Measurements from ENCODE around the gene DDAH2.

DDAH2 gene

GRCh38 chr6:31720196-31720770 is 8.8 kb downstream of the DDAH2 start:
- ChIA-PET POLR2A (interaction anchor here (1.0 kb wide), 1 partner anchor 9 kb away, joined by 3 read pairs; no protein-coding TSS in a partner anchor), CTCF (no interaction called here)
- TF ChIP-seq NFRKB (IDR thresholded peaks at IDR 0.05) (no peak), LEF1 (IDR thresholded peaks at IDR 0.05; ENCODE audit: borderline replicate concordance) (no peak), HDGF (IDR thresholded peaks at IDR 0.05; ENCODE audit: borderline replicate concordance) (no peak), ELF4 (IDR thresholded peaks at IDR 0.05) (no peak), SUZ12 (IDR thresholded peaks at IDR 0.05) (no peak), FOXM1 (IDR thresholded peaks at IDR 0.05; ENCODE audit: borderline replicate concordance) (no peak), BHLHE40 (IDR thresholded peaks at IDR 0.05; ENCODE audit: borderline replicate concordance) (no peak), FOXK2 (IDR thresholded peaks at IDR 0.05) (no peak), ARNT (IDR thresholded peaks at IDR 0.05) (no peak), SP1 (IDR thresholded peaks at IDR 0.05) (no peak), PKNOX1 (IDR thresholded peaks at IDR 0.05) (no peak), ZNF384 (IDR thresholded peaks at IDR 0.05) (no peak), FOXA1 (IDR thresholded peaks at IDR 0.05) (no peak), TARDBP (IDR thresholded peaks at IDR 0.05) (no peak), CTBP1 (IDR thresholded peaks at IDR 0.05; ENCODE audit: borderline replicate concordance) (no peak), L3MBTL2 (conservative IDR thresholded peaks at IDR 0.05) (no peak)
- DNase-seq (ENCODE audit: extremely low spot score), result no peak

GRCh38 chr6:31719001-31719400 is 10.1 kb downstream of the DDAH2 start:
- POLR2A ChIA-PET, result no interaction called here
- TF ChIP-seq LEF1 (IDR thresholded peaks at IDR 0.05; ENCODE audit: borderline replicate concordance) (no peak), FOXK2 (IDR thresholded peaks at IDR 0.05) (no peak), SP1 (IDR thresholded peaks at IDR 0.05) (no peak), BHLHE40 (IDR thresholded peaks at IDR 0.05; ENCODE audit: borderline replicate concordance) (no peak), HDGF (IDR thresholded peaks at IDR 0.05; ENCODE audit: borderline replicate concordance) (no peak)
- no peak for DNase-seq (ENCODE audit: extremely low spot score)
- CTCF ChIA-PET, result no interaction called here

DNA sequence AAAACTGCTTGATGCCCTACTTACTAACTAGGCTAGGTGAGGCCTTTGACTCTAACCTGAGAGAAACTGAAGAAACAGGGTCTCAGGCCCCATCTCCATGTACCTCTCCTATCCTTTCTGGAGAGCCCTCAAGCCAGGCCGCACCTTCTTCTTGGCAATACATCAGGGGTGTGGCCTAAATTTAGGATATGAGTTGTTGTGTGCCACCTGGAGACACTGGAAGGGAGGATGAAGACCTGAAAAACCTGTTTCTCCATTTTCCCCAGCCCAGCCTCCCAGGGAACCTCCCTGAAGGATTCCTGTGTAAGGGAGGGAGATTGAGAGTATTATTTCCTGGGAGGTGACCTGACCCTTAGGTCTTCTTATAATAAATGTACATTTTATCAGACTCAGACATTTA is 10.8 kb downstream of the DDAH2 start:
- DNase-seq (ENCODE audit: extremely low spot score), result no peak
- POLR2A ChIA-PET, result no interaction called here
- TF ChIP-seq FOXA1 (IDR thresholded peaks at IDR 0.05) (no peak), LEF1 (IDR thresholded peaks at IDR 0.05; ENCODE audit: borderline replicate concordance) (no peak), TARDBP (IDR thresholded peaks at IDR 0.05) (no peak), FOXK2 (IDR thresholded peaks at IDR 0.05) (no peak), ZNF384 (IDR thresholded peaks at IDR 0.05) (no peak), ARNT (IDR thresholded peaks at IDR 0.05) (no peak)
- CTCF ChIA-PET, result interaction anchor here (0.6 kb wide), 1 partner anchor 382 kb away, joined by 5 read pairs; no protein-coding TSS in a partner anchor

DNA sequence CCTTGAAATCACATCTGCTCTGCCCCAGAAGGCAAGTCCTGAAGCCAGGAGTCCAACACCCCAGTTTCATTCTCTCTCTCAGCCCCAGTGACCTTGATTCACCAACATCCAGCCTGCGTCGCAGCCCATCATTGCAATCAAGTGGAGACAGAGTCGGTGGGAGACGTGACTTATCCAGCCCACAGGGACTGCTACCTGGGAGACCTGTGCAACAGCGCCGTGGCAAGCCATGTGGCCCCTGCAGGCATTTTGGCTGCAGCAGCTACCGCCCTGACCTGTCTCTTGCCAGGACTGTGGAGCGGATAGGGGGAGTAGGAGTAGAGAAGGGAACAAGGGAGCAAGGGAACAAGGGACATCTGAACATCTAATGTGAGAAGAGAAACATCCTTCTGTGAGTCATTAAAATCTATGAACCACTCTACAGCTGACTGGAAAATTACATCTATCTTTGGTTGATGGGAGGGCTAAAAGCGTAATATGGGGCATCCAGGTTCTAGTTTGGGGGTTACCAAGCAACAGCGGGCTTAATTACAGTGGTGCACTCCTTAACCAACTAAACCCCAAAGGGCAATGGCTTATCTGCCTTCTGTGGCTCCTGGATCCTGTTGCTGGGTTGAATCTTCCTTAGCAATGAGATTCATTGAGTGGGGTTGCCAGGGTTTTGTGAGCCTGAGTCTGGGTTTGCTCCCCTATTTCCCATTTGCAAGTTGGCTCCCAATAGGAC is 11.4 kb downstream of the DDAH2 start:
- no peak for DNase-seq (ENCODE audit: extremely low spot score)
- ChIA-PET CTCF (interaction anchor here (0.6 kb wide), 1 partner anchor 383 kb away, joined by 5 read pairs; no protein-coding TSS in a partner anchor), POLR2A (no interaction called here)
- no peak for TF ChIP-seq L3MBTL2 (conservative IDR thresholded peaks at IDR 0.05)
- no peak for TF ChIP-seq TARDBP (IDR thresholded peaks at IDR 0.05)
- TF ChIP-seq FOXM1 (IDR thresholded peaks at IDR 0.05; ENCODE audit: borderline replicate concordance), result no peak
- TF ChIP-seq ZNF384 (IDR thresholded peaks at IDR 0.05), result no peak
- no peak for TF ChIP-seq HDGF (IDR thresholded peaks at IDR 0.05; ENCODE audit: borderline replicate concordance)
- TF ChIP-seq FOXA1 (IDR thresholded peaks at IDR 0.05), result no peak
- TF ChIP-seq SP1 (IDR thresholded peaks at IDR 0.05), result no peak

GRCh38 chr6:31715022-31715958 is 13.8 kb downstream of the DDAH2 start, which contains the start of gene LY6G6D:
Gene LY6G6D (plus strand): TSS chr6:31715348. CDS start chr6:31715356, 8 bp downstream.
- TF ChIP-seq FOXK2 (IDR thresholded peaks at IDR 0.05) (no peak), ELF4 (IDR thresholded peaks at IDR 0.05) (no peak), ZNF384 (IDR thresholded peaks at IDR 0.05) (no peak), SUZ12 (IDR thresholded peaks at IDR 0.05) (no peak), TARDBP (IDR thresholded peaks at IDR 0.05) (no peak), SP1 (IDR thresholded peaks at IDR 0.05) (no peak), L3MBTL2 (conservative IDR thresholded peaks at IDR 0.05) (no peak), PKNOX1 (IDR thresholded peaks at IDR 0.05) (no peak), NFRKB (IDR thresholded peaks at IDR 0.05) (no peak), LEF1 (IDR thresholded peaks at IDR 0.05; ENCODE audit: borderline replicate concordance) (no peak), BHLHE40 (IDR thresholded peaks at IDR 0.05; ENCODE audit: borderline replicate concordance) (no peak), FOXM1 (IDR thresholded peaks at IDR 0.05; ENCODE audit: borderline replicate concordance) (no peak), FOXA1 (IDR thresholded peaks at IDR 0.05) (no peak), CTBP1 (IDR thresholded peaks at IDR 0.05; ENCODE audit: borderline replicate concordance) (no peak), ARNT (IDR thresholded peaks at IDR 0.05) (no peak), HDGF (IDR thresholded peaks at IDR 0.05; ENCODE audit: borderline replicate concordance) (no peak)
- DNase-seq (ENCODE audit: extremely low spot score), result no peak
- POLR2A ChIA-PET, result interaction anchor here (0.9 to 5.2 kb wide), 7 partner anchors 8 to 112 kb away, joined by 3 to 43 read pairs (median 3); partner anchors contain the start of genes ABHD16A, HSPA1B, LY6G6F and MPIG6B
- CTCF ChIA-PET, result interaction anchor here (2.2 kb wide), 1 partner anchor 15 kb away, joined by 13 read pairs; the partner anchor contains the start of gene DDAH2
